Activated CD4-positive, CD25-positive, alpha-beta regulatory T cell (primary cell): ENCODE measurements around the gene FAAP100.

Source experiments
- DNase-seq, 4 experiments: peaks; one replicate each; lab custom pipeline; 2025; lab: John Stamatoyannopoulos, UW

The FAAP100 gene

DNA sequence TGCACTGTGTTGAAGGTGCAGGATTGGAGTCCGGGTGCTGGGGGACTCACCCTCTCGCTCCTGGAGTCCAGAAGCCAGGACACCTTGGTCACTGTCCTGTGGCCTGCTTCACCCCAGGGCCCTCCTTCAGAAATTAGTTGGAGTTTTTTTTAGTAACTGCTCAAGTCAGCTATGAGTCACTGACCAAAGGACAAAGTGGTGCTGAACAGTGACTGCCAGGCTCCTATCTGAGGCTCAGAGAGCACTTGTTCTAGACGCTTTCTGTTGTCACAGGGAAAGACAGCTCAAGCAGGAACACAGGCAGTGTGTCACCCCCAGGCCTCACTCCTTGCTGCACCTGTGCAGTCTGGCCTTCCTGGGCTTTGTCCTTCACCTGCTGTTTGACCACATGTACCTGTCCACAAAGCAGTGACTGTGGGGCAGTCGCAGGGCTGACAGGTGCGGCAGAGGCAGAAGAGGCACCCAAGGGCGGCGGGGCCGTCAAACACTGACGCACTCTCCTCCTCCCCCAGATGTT, 4.1 kb upstream of the FAAP100 start:
- DNase-seq = no peak

GRCh38 chr17:81553616-81554181, 1.5 kb upstream of the FAAP100 start:
- no peak for DNase-seq

DNA sequence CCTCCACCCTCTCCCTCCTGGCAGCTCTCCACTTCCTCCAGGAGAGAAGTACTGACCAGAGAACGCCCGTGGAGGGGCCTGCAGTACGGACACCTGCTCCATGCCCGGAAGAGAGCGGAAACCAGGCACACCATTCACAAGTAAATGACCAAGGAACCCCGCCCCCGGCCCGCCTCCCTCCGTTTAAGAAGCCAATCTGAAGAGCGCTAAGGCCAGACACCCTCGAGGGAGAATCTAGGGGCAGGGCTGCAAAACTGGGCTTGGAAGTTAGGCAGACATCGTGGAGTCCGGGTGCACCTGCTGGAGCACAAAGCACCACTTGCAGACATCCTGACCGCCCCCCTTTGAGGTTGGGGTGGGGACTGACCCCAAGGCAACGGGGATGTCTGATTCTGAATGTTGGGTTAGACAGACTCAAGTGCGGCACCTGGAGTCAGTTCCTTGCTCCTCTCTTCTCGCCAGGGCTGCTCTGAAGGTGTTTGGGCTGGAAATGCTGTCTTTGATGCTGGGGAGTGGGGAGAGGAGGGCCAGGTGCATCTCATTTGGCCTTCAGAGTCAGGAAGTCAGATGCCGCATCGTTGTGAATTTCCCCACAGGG, 964 bp upstream of the FAAP100 start:
- peak; percentile 65 to 71 (median 68) for DNase-seq

DNA sequence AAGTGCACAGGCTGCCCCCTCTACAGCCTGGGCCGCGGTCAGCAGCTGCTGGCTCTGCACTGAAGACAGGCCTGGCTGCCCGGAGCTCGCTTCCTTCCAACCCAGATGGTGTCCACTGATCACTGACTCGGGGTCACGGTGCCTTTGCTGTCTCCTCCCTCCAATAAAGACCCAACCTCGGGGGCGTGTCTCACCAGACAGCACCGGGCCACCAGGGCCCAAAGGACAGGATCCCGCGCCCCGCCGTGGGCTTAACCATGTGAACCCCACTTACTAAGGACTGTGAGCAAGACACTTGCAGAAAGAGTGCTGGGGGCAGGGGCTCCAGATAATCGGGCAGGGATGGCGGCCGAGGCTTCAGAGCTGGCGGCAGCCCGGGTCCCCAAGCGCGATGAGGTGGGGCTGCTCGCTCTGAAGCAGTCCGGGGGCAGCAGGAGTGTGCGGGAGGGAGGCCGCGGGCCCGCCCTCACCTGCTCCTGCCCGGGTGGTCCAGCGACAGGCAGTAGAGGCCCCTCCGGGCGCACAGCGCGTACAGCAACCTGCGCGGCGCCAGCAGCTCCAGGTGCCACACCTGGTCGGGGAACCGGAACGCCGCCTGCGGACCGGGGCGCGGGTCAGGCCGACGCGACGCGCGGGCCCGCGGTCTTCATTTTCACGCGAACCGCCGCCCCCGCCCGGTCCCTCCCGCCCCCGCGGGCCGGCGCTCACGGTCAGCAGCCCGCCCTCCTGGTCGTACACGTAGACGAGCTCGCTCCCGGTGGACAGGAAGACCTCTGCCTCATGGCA, 502 bp downstream of the FAAP100 start:
- DNase-seq = no peak

DNA sequence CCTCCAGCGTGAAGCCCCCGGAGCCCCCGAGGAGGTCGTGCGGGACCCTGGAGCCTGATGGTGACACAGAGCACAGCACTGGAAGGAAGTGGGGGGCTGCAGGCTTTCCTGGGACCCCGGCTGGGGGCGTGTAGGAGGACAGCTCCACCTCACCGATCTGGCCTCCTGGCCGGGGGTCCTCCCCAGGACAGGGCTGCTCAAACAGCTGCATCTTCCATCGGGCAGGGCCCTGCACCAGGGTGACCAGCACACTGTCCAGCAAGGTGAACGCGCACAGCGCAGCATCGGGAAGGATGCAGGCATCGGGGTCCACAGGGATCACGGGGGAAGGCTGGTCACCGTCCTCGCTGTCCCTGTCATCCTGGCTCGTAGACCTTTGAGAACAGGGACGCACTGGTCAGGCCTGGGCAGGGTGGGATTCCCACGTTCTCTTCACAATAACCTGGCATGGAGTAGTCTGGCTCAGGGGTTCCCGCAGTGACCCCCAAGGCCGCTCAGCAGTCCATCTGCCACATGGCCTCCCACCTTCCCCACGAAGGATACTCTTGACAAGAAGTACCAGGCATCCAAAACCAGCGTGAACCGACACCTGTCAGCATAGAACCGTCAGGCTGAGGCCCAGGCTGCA, 1.2 kb downstream of the FAAP100 start:
- DNase-seq = no peak

DNA sequence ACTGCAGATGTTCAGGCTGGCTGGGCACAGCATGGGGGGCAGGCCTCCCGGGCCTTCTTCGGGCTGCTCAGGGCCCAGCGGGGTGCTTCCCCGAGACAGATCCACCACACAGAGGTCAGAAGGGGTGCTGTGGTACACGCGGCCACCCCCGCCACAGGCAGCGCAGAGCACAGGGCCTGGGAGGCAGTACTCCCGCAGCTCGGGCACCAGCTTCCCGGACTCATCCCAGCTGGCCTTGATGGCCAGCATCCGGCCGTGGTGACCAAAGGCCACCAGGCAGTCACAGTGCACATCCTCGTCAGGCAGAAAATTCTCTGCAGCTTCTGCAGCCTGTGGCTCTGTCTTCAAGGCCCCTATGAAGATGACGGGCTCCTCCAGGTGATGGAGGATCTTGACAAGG, 1.9 kb downstream of the FAAP100 start:
- no peak for DNase-seq

- no peak for DNase-seq
These were observed 2.3 kb downstream of the FAAP100 start for GRCh38 chr17:81549826-81550225.

DNA sequence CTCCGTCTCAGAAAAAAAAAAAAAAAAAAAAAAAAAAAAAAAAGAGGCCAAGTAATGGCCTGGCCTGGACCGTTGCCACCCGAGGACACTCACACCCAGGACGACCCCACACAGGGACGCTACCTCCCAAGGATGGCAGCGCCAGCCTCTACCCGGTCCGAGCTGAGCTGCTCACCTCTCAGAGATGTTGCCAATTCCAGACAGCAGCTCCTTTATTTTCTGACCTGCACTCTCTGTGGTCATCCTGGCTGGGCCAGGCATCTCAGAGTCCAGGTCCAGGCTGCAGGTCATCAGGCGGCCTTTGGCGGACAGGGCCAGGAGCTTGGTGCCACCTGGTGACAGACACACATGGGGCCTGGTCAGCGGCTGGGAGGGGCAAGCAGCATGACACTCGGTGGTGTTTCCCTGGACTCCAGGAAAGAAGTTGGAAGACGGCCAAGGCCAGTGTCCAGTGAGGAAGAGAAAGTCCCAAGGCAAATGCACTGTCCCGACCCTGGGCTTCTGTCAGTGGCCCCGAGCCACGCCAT, 3.1 kb downstream of the FAAP100 start:
- no peak for DNase-seq

DNA sequence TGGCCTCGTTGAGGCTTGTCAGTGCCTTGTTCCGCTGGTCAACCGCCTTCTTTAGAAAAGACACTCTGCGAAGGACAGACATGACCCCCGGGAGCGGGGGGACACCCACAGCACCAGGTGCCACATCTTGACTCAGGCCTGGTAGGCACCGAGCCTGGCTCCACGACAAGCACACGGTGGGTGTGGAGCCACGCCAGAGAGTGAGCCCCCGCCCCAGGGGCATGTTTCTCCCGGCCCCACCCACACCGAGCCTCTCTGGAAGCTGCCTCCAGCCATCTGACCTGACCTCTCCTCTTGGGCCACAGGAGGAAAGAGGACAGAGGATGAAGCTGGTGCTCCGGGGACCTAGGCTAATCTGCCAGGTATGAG, 4.6 kb downstream of the FAAP100 start:
- no peak for DNase-seq

DNA sequence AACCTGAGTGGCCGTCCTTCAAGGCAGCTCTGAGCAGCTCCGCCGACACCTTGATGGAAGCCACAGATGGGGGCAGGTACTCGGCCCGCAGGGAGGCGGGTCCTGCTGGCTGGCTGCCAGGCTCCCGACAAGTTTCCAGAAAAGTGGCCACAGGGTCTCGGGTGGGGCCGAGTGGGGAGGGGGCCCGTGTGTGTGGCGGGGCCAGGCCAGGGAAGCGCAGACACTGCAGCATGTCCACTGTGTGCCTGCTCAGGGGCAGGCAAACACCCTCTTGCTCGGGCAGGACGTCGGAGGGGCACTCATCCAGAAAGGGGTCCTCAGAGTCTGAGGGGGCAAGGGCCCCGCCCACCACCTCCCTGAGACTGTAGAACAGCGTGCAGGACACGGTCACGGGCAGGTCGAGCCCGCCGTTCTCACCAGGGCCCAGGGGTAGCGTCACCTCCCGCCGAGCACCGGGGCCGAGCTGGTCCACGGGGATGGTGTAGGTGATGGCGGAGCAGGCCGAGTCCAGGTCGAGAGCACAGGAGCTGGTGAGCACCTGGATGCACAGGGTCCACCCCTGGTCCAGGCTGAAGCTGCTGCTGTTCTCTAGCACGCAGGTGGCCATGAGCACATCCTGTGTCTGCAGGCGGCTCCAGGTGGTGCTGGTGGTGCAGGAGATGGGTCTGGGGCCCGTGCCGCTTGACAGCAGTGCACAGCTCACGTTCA, 5.1 kb downstream of the FAAP100 start:
- DNase-seq = no peak

DNA sequence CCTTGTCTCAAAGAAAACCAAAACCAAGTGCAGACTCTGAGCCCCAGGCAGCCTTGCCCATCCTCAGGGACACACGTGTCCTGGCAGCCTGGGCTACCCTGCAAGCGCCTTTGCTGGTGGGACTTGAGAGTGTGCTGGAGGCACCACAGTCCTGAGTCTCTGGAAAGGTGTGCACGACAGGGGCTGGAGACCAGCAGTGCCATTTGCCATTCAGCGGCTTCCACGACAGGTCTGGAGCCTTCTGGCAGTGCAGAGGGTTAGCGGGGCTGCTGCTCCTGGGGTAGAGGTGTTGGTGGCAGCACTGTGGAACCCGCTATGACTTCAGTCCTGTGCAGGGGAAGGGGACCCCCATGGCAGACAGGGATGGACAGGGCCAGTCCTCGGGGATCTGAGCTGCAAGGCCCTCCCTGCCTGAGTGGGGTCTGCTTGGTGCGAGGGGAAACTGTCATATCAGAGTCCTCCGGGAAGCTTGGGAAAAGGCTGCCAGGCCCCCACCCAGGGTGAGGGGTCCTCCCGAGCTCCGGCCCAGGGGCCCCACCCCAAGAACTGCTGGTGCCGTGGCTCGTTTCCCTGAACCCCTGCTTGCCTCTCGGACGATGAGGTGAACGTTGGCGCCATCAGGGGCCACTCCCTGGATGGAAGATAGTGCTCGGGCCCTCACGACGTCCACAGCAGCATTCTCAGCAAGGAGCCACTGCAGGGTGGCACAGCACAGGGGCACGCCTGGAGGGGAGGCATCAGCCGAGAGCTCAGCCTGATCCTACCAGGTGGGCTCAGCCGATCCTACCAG, 6.8 kb downstream of the FAAP100 start:
- DNase-seq = no peak

GRCh38 chr17:81544281-81544974, 7.7 kb downstream of the FAAP100 start:
- no peak for DNase-seq

GRCh38 chr17:81543756-81544155, 8.4 kb downstream of the FAAP100 start:
- DNase-seq = no peak

GRCh38 chr17:81543339-81543675, 8.8 kb downstream of the FAAP100 start:
- no peak for DNase-seq

GRCh38 chr17:81542431-81543338, 9.5 kb downstream of the FAAP100 start:
- no peak for DNase-seq

DNA sequence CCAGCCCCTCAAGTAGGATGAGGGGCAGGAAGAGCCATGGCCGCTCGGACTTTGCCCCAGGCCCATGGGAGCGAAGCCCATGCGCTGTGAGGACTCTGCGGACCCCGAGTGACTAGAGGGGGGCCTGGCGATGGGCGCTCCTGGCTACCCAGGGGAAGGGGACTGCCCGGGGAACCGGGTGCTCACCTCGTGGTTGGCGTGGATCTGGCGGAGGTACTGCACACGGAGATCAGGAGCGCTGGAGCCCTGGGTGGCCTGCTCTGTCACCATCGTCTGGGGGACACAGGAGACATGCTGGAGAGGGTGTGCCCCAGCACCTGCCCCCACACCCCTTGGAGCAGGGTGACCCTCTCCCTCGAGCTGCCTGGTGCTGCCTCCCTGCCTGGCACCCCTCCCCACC, 11.0 kb downstream of the FAAP100 start:
- DNase-seq = no peak

DNA sequence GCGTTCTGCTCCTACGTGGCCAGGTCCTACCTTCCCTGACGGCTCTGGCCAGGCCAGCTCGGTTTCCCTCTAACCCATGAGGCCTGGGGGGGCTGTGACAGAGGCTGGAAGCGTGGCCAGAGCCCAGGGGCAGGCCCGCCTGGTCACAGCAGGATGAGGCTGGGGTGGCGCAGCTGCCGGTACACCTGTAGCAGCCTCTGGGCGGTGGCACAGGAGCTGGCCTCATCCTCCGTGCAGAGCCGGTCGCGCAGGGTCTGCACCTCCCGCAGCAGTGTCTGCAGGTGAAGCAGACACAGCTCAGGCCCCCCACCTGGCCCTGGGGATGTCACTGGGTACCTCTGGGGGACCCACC, 11.5 kb downstream of the FAAP100 start:
- no peak for DNase-seq

- no peak for DNase-seq
These were observed 12.0 kb downstream of the FAAP100 start for GRCh38 chr17:81539961-81540675.

GRCh38 chr17:81539571-81539900, 12.6 kb downstream of the FAAP100 start:
- no peak for DNase-seq
